Brain microvascular endothelial cell (primary cell): Measurements from ENCODE around the gene E4F1.
"Not testable (repeated sequence)": the region's sequence is repeated elsewhere in the genome, so short reads cannot be mapped to it uniquely, and the experiment has no call there.

Experiments used
- DNase-seq: peaks from one replicate; pipeline ENCODE4 v3.0.0-alpha.2; 2020
- H3K27ac ChIP-seq: fragments of 250-450 bp; sonication (Bioruptor Pico); 2 replicates; pipeline ENCODE4 v1.5.1; 2020; ENCODE audit warnings: mild to moderate bottlenecking, moderate library complexity
- H3K27me3 ChIP-seq: fragments of 250-450 bp; sonication (Bioruptor Pico); replicated peaks from 2 replicates; pipeline ENCODE4 v1.5.1; 2020; ENCODE audit warnings: mild to moderate bottlenecking
- H3K36me3 ChIP-seq: fragments of 250-450 bp; sonication (Bioruptor Pico); replicated peaks from 2 replicates; pipeline ENCODE4 v1.5.1; 2020; ENCODE audit warnings: mild to moderate bottlenecking
- H3K4me3 ChIP-seq: 2 replicates; pipeline ENCODE4 v1.5.1; 2011; ENCODE audit warnings: low read depth, mild to moderate bottlenecking, control low read depth, low read length, moderate library complexity
- CTCF ChIP-seq: IDR thresholded peaks from 2 replicates; pipeline ENCODE4 v1.5.1; 2011; ENCODE audit warnings: low read depth, mild to moderate bottlenecking, moderate library complexity, low read length, control low read depth, inconsistent platforms; ENCODE audit errors: missing control alignments
- in situ Hi-C: cut with HindIII; loops from 2 replicates; pipeline ENCODE4 v1.10.0; 2017; ENCODE audit warnings: low sequenced_read_pairs, low pct_ligation_motif_present

Gene E4F1

GRCh38 chr16:2251296-2252111 is 28.1 kb downstream of the E4F1 start, which contains the start of gene ECI1:
Gene ECI1, minus strand, starts transcription at chr16:2251587. Its CDS starts 21 bp downstream, at chr16:2251566.
- Histone ChIP-seq H3K27me3 (no peaks in the 10 kb centered on the region), H3K27ac (peak within 1 kb of the TSS; percentile 18), H3K4me3 (peak within 1 kb of the TSS; percentile 65), H3K36me3 (peaks cover 40% of the 10 kb centered on the region)
- in situ Hi-C loops, result no loop called here
- peak; percentile 68 for TF ChIP-seq CTCF
- DNase-seq, result peak; percentile 75

GRCh38 chr16:2252806-2253148 is 29.4 kb downstream of the E4F1 start:
- in situ Hi-C loops, result no loop called here
- H3K27me3 ChIP-seq, result no peaks in the 10 kb centered on the region
- peaks cover 51% of the 10 kb centered on the region for H3K36me3 ChIP-seq
- H3K4me3 ChIP-seq, result no peak overlapping the region
- H3K27ac ChIP-seq, result no peak overlapping the region
- no peak for TF ChIP-seq CTCF
- no peak for DNase-seq

DNA sequence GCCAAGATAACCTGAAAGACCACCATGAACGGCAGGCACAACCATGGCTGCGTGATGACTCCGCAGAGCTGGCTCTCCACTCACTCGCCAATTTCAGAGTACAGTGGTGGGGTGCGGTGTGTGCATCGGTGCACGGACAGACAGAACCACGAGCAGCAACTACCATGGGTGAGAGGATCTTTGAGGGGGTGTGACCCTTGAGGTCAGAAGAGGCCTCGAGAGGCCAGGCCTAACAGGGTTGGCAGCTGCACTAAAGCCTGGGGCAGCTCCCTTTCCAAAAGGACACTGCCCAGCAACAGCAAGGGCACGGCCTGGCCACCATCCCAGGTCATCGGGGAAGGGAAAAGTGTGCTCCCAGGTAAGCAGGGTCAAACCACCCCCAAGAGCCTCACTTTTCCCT is 29.9 kb downstream of the E4F1 start:
- Histone ChIP-seq H3K4me3 (no peak overlapping the region), H3K36me3 (peaks cover 55% of the 10 kb centered on the region), H3K27ac (no peak overlapping the region), H3K27me3 (no peaks in the 10 kb centered on the region)
- TF ChIP-seq CTCF, result no peak
- no peak for DNase-seq
- in situ Hi-C loops, result no loop called here

GRCh38 chr16:2256531-2257140 is 33.2 kb downstream of the E4F1 start:
- H3K4me3 ChIP-seq, result no peak overlapping the region
- no peak overlapping the region for H3K27ac ChIP-seq
- H3K27me3 ChIP-seq, result no peaks in the 10 kb centered on the region
- no peak for DNase-seq
- in situ Hi-C loops, result no loop called here
- H3K36me3 ChIP-seq, result peaks cover 77% of the 10 kb centered on the region
- TF ChIP-seq CTCF, result no peak

DNA sequence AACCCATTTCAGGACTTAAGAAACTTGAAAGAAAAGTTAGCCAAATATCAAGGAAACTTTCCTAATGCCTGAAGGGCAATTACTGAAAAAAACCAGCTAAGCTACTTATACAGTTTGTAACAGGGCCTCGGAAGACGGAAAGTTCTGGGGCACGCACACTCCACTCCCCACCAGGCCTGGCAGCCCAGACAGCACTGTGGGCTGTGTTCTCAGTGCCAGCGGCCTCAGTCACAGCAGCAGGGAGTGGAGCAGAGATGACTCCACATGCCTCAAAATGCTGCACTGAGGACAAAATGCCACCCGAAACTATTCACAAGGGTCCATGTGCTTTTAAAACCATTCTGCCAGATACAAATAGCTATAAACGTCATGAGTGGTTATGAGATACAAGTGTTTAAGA is 34.3 kb downstream of the E4F1 start:
- DNase-seq, result no peak
- Histone ChIP-seq H3K36me3 (peaks cover 82% of the 10 kb centered on the region), H3K4me3 (no peak overlapping the region), H3K27ac (no peak overlapping the region), H3K27me3 (no peaks in the 10 kb centered on the region)
- no peak for TF ChIP-seq CTCF
- in situ Hi-C loops, result no loop called here

- in situ Hi-C loops, DNase-seq: not testable (repeated sequence)
- peaks cover 85% of the 10 kb centered on the region for H3K36me3 ChIP-seq
Observed at GRCh38 chr16:2258530-2258929, 35.1 kb downstream of the E4F1 start.

More at GRCh38 chr16:2258530-2258929, 35.1 kb downstream of the E4F1 start:
- not testable (repeated sequence) for H3K4me3 ChIP-seq, H3K27me3 ChIP-seq, H3K27ac ChIP-seq
